Activated CD8-positive, alpha-beta memory T cell treated with anti-CD3 and anti-CD28 coated beads for 4 hours (primary cell): ENCODE data around the gene TSFM.

Source experiments
- DNase-seq, 2 donors: peaks; one replicate each; pipeline ENCODE4 v3.0.0-alpha.2; 2020; ENCODE audit warnings: low read depth in 2 of 2

The TSFM gene

GRCh38 chr12:57780284-57780897, 2.2 kb upstream of the TSFM start:
- DNase-seq = no peak

- no peak for DNase-seq
Measured at GRCh38 chr12:57781244-57781643, 1.3 kb upstream of the TSFM start.

DNA sequence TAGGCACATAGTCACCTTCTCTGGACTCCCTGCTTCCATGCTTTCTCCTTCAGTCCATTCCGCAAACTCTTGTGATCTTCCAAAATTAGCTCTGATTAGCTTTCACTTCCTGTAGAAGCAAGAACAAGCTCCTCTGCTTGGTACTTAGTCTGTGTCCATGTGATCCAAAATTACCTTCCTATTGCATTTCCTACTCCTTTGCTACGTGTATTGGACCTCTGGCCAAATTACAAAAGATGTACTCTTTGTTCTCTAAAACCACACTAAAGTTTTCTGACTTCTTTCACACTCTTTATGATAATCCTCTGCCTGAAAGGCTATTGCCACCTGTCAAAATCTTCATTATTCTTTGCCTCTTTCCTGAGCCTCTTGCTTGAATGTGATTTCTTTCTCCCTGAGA, 786 bp upstream of the TSFM start:
- DNase-seq = no peak

- DNase-seq = no peak
Measured at GRCh38 chr12:57782243-57782607, 362 bp upstream of the TSFM start.

DNA sequence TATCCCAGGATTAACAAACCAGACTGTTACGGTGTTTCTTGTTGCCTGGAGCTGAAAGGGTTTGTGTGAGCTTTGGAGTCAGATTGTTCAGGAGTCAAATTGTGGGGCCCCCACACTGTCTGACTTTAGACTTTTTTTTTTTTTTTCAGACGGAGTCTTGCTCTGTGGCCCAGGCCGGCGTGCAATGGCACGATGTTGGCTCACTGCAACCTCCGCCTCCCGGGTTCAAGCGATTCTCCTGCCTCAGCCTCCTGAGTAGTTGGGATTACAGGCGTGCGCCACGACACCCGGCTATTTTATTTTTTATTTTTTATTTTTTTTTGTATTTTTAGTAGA, 847 bp downstream of the TSFM start:
- no peak for DNase-seq

DNA sequence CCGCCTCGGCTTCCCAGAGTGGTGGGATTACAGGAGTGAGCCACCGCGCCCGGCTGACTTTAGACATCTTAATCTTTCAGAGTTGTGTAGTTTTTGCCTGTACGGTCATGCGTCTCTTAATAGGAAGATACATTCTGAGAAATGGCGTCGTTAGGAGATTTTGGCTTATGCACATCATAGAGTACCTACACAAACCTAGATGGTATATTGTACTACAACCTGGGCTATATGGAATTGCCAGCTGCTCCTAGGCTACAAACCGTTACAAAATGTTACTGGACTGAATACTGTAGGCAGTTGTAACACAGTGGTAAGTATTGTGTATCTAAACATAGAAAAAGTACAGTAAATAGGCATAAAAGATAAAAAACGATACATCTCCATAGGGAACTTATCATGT, 1.3 kb downstream of the TSFM start:
- DNase-seq = no peak

DNA sequence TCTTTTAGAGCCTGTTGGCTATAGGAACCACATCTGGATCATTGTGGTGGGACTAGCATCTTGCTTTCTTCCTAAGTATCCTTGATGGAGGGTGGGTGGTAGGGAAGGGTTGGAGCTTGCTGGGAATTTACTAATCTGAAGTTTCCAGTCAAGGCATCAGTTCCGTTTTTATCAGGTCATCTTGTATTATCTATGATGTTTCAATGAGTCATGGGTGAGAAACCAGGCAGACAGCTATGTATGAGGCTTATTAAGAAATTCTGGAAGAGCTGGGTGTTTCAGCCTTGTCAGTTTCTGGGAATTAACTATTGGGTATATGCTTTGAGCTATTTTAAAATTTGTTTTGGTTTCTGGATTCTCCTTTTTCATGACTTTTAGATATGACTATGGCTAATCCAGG, 11.3 kb downstream of the TSFM start:
- DNase-seq = no peak

DNA sequence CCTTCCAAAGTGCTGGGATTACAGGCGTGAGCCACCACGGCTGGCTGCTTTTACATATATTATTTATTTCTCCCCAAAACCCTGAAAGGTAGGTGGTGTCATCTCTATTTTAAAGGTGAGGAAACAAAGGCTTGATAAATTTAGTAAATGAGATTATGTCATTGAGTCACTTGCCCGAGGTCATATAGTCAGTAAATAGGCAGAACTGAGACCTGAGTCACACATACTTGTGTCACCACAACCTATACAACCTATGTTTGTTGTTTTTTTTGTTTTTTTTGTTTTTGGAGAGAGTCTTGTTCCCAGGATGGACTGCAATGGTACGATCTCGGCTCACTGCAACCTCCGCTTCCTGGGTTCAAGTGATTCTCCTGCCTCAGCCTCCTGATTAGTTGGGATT, 12.8 kb downstream of the TSFM start:
- DNase-seq = no peak

DNA sequence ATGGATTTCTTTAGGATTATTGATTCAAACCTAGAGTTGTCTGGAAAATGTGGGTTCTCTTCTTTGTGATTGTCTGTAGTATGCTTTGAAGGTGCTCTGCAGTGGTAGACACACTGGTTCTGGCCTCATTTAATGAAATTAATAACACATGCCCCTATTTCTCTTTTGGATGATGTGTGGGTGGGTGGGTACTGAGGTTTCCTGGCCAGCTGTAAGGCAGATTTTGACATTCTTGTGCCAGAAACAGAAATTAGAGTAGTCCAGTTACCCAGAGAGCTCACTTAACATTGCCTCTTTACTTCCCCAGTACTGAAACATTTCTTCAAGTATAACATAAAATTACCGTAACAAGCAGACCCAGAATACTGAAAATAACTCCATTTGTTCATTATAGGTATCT, 14.4 kb downstream of the TSFM start:
- no peak for DNase-seq

GRCh38 chr12:57797933-57798332, 15.3 kb downstream of the TSFM start:
- DNase-seq = no peak

GRCh38 chr12:57800965-57801364, 18.4 kb downstream of the TSFM start:
- no peak for DNase-seq

DNA sequence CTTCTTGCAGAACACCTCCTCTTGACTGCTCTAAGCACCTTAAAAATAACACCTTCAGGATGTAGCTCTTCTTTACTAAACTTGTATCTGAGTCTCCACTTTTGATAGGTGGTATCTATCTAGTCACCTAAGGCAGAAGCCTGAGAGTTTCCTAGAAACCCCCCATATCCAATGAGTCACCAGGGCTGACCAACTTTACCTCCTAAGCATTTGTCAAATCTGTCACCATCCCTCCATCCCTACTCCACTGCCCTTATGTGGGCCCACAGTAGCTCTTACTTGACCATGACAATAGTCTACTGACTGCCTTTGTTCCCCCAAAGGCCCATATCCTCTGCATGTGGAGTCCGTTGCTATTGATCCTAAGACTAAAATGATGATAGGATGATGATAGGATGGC, 20.0 kb downstream of the TSFM start:
- DNase-seq = no peak

GRCh38 chr12:57803319-57803893, 20.8 kb downstream of the TSFM start:
- no peak for DNase-seq

- no peak for DNase-seq
Measured at GRCh38 chr12:57806677-57807076, 24.1 kb downstream of the TSFM start.

DNA sequence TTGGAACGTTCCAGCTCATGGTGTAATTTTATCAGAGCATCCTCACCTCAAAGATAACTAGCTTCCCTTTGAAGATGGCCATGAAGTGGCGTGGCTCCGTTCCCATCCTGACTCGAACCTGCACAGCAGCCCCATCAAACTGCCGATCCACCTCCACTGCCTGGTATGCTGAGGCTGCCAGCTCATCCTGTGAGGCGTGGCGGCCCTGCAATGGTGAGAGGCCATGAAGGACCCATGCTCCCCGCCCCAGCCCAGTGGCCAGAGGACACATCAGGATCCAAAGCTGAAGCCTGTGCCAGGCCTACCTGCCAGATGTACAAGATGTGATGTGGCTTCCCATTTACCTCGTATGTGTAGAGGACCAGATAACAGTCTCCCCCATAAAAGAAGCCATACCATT, 24.7 kb downstream of the TSFM start:
- DNase-seq = no peak

GRCh38 chr12:57808351-57808750, 25.8 kb downstream of the TSFM start:
- DNase-seq = no peak

GRCh38 chr12:57809425-57809824, 26.8 kb downstream of the TSFM start:
- DNase-seq = no peak

DNA sequence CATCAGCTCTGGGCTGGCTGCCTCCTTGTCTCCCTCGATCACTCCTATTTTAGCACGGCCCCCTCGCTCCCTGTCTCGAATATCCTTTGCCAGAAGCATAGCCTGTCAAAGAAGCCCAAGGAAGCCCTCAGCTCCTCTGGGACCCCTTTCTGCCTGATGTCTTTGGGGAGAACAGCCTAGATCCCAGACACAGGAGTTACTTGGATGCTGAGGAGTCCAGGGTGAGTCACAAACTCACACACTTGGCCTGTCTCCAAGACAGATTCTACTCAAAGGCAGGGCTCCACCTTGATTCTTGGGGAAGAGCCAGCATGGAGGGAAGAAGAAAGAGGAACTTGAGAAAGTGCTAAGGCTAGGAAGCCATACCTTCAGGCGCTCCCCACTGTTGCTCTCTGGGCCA, 27.9 kb downstream of the TSFM start:
- no peak for DNase-seq

DNA sequence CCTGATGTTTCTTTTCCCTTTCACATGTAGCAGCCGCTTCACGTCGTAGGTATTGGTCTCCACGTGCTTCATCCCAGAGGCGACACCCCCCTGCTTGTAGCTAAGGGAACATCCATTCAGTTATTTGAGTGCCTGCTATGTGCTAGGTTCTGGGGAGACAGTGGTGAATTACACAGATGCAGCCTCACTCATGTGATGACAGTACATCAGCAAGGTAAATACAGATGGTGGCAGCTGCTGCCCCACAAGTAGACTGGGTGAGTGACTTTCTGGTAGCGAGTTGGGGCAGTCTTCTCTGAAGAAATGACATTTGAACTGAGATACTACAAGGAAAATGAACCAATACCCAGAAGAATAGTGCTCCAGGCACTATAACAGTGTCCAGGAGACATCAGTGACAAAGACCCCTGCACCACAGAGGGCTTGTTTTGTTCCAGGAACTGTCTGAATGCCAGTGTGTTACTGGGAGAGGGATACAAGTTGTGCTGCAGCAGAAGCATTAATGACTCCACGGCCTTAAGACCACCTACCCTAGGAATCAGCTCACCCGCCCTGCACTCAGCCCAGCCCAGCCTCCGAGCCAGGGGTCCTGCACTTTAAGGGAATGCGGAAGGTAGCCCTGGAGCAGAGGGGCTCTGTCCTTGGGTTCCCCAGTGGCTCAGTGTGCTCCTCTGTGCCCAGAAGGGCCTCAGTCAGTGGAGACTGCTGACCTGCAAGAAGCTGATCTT, 28.6 kb downstream of the TSFM start:
- no peak for DNase-seq

GRCh38 chr12:57813111-57813970, 30.8 kb downstream of the TSFM start:
- no peak for DNase-seq

GRCh38 chr12:57813971-57814772, 31.6 kb downstream of the TSFM start:
- DNase-seq = no peak
